Superior temporal gyrus (tissue), 1 donor: ENCODE results near the gene MSS51.

Experiments used
- DNase-seq: peaks from one replicate; pipeline ENCODE4 v3.0.0-alpha.2; 2016; ENCODE audit errors: extremely low spot score

MSS51 gene

DNA sequence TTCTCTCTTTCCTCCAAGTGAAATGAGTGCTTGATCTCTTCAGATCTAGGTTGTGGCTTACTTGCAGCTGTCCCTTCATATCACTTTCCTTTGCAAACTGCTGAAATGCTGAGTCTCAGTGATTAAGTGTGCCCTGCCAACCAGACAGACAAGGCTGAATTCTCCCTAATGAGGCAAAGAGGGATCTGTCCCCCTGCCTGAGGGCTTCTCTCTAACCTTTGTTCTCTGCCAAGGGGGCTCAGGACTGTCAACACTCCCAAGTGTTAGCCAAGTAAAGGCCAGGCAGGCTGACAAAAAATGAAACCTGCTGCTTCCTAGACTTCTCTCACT lies at the start of gene MSS51:
Gene MSS51, minus strand, starts transcription at position 24 of the 330 bp plus-strand sequence. CDS start 5,277 bp downstream, outside the sequence.
- no peak for DNase-seq

DNA sequence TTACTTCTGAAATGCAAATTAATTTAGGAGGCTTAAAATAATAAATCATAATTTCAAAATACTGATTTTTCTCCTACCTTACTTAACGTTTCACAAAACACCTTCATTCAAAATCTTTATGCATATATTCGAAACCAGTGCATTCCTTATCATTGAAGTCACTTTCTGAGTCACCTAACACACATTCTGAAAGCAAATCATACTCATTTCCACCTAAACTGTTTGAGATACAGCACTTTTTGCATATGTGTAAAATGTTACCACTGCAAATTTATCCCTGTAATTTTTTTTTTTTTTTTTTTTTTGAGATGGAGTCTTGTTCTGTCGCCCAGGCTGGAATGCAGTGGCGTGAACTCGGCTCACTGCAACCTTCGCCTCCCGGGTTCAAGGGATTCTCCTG lies 46.8 kb upstream of the MSS51 start:
- no peak for DNase-seq

DNA sequence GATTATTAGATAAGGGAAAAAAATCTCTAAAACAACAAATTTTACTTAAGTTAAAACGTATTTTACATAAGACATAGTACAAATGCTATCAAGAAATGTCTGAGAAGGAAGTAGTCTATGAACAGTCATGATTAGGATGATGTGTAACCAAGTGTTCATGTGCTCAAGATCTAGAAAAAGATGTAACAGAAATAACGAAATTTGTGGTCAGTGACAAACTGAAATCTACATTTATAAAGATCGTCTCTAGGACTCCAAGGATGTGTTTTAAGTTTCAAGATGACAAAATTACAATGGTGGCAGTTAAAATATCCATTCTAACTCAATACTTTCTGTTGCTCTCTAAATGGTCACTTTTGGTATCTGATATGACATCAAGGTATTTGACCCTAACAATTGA lies 45.3 kb upstream of the MSS51 start:
- DNase-seq, result no peak

DNA sequence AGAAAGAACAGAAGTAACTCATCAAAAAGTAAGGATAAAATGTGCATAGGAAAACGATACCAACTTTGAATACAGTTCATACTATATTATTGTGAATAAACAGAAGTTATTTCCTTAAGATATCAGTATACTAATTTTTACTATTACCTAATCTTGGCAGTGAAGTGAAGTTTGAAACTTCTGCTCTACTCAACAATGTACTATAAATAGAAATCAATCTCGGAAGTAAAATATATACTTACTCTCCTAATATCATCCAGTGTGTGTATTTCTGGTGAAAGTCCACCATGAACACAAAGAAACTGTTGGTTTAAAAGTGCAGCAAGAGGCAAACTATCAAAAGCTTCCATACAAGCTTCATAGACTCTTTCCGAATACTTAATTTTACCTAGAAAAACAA lies 37.9 kb upstream of the MSS51 start:
- DNase-seq, result no peak

DNA sequence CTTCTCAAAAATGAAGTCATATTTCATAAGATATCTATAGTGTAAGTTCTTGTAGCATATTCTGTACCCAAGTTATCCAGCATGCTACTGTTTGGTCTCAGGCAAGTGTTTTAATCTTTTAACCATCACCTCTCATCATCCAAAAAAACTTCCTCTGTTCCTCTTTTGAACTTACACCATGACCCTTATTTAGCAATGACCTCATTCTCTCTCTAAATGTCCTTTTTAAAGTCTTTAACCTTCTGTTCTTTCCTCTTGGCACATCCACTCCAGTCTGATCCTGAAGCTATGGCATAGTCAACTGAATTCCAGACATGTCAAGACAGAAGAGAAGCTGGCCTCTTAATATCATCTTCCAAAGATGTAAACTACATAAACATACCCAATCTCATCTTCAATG lies 36.2 kb upstream of the MSS51 start:
- no peak for DNase-seq

DNA sequence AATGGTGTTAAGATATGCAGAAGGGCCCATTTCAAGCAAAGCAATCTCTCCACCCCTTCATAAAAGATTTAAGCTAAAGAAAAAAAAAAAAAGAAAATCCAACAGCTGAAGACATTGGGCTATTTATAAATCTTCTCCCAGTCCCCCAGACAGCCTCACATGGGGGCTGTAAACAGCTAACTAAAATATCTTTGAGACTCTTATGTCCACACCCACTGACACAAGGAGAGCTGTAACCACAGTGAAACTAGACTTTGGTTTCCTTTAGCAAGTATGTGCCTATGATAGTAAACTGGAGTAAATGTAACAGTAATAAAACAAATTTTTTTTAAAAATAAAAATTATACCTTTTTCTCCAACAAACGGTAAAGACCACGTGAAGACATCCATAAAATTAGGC lies 33.8 kb upstream of the MSS51 start:
- DNase-seq, result no peak

DNA sequence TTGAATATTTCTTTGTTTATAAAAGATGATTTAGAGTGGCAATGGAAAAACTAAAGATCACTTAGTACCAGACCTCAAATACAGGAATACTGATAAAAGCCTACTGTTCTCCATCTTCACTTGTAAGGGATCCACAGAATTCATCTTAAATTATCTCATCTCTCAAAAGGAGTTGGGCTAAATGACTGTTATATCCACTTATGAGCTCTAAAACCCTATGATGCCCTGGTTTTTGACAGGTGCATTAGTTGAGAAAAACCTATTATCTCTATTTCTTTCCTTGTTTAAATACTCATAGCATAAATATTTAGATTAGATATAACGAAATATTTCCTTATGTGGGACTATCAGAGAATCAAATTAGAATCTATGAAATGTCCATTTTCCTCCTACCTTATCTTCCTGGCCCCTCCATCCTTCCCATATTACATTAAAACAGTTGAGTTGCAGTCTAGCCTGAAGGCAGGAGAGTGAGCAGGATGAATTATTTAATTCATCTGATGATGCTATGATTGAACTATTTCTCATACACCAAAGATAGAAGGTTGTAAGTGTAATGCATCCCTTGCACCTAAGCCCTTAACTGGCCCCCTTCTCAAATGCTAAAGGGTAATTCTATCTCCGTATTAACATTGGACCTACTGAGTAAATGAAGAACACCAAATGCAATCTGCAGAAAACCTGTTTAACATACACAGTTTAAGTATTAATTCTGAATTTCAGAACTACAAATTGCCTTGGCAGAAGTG lies 32.8 kb upstream of the MSS51 start:
- DNase-seq, result no peak

DNA sequence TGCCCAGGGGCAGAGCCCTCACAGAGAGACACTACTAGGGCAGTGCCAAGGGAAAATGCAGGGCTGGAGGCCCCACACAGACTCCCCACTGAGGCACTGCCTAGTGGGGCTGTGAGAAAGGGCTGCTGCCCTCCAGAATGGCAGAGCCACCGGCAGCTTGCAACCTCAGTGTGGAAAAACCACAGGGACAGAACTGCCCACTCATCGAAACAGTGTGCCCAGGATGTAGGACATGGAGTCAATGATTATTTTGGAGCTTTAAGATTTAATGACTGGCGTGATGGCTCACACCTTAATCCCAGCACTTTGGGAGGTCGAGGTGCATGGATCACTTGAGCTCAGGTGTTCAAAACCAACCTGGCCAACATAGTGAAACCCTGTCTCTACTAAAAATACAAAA lies 27.5 kb upstream of the MSS51 start:
- DNase-seq, result no peak

DNA sequence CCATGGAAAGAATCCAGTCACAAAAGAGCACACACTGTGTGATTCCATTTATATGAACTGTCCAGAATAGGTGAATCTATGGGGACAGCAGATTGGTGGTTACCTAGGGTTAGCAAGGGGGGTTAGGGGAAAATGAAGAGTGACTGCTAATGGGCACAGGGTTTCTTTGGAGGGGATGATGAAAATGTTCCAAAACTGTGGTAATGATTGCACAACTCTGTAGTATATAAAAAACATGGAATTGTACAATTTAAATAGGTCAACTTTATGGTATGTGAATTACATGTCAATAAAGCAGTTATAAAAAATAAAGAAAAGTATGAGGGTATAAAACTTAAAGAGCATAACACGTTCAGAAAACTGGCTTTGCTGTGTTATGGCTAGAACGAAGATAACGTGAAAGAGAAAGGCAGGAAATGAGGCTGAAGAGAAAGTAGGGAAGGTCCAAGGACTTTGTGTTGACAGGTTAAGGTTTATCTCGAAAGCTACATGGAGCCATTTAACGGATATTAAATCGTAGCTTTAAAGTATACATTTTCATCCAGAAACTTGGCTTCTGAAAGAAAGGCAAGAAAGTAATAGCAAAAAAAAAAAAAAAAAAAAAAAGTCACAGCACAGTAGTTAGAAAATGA lies 26.4 kb upstream of the MSS51 start:
- DNase-seq, result no peak

DNA sequence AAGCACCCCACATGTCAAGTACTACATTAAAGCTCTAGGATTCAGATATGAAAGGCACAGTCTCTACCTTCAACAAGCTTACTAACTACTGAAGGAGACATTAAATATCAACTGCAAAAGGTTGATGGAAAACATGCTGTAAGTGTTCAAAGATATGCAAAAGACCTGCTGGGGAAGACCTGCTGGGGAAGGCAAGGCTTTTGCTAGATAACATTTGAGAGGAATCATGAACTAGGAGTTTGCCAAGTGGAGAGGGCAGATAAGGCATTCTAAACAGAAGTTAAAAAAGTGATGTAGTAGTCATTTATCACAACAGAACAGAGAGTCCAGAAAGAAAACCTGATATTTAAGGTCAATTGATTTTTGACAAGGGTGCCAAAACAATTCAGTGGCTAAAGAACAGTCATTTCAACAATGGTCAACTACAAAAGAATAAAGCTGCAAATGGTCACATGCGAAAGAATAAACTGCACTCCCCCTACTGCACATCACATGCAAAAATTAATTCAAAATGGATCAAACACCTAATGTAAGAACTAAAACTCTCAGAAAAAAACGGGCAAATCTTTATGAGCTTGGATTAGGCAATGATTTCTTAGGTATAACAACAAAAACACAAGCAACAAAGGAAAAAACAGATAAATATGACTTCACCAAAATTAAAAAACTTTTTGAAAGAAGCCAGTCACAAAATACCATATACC lies 23.0 kb upstream of the MSS51 start:
- DNase-seq, result no peak

DNA sequence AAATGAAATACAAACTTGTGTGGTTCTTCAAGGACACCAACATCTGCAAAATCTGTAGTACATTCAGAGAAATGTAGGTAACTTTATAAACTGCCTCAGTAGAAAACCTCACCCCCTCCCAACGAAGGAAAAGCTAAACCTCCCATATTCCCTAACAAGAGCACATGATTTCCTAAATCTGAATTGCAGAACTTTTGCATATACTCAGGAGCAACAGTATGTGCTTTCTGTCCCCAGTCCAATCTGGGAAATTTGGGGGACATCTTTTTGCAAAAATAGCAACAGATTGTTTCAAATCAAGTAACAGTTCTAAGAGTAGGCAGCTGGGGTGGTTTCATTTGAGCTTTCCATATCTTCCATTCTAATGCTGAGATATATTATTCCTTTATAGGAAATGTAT lies 15.8 kb upstream of the MSS51 start:
- no peak for DNase-seq

DNA sequence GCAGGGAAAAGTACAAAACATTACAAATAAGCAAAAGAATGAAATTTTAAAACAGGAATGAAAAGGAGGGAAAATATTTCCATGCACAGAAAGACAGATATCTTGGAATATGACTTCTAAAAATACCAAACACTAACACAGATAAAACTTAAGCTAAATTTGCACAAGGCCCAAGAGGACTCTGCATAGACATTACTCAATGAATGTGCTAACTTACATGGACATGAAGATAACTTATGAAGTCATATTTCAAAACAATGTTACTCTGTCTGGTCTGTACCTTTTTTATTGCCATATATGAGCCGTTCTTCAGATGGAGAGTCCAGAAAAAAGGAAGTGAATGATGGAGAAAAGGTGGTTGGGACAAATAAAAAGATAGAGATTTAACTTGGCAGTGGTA lies 15.0 kb upstream of the MSS51 start:
- no peak for DNase-seq

DNA sequence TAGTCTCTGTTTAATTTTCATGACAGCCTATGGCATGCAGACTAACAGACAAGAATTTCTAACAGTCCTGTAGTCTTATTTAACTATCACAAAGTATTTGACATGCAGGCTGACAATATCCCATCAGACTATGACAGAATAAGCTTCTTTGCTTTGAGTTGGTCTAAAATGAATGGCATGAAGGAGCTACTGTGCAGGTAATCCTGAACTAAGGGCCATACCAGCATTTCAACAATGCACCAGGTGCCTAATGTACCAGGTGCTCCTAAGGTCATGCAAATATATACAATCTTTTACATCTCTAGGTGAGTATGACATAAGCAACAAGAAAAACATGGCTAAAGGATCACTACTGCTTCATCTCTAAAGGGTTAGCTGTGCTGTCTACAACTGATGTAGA lies 13.6 kb upstream of the MSS51 start:
- no peak for DNase-seq

DNA sequence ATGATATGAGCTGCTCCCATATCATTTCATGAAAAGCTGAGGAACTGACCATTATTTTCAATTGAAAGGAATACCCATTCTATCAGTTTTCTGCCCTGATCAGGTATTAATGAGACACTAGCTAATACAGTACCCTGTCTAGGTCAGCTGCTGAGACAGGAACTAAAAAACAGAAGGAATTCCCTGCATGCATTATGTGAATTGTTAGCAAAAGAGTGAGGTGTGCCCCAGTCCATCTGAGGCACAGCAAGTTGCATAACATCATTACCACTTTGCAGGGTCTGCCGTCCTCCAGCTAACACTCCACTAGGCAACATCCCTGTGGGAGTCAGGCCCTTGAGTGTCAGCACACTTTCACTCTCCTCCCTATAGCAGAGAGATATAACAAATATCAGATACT lies 11.1 kb upstream of the MSS51 start:
- no peak for DNase-seq

DNA sequence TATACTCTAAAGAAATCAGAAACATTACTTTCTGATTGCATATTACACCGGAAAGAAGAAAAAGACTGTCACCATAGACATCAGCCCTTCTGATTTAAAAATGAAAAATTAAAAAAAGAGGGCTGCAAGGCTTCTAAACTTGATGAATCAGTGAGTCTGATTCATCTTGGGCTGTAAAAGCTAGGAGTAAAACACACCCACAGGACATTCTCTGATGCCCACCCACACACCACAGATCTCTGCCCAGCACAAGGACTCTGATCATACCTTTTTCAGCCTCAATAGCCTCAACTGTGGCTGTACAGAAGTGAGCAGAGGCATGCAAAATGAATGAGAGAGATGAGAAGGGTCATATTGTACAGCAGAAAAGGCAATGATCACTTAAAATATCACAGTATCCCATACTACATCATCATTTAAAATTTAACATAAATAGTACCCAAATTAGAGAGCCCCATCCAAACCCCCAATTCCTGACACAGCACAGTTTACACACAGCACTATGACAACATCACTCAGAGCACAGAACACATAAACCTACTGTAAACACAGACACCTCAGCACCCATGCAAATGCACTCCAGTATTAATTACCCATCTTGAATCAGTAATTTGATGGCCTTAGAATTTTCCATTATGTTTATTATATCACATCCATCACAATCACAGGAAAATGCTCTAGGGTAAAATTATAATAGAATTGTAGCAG lies 6.4 kb upstream of the MSS51 start:
- DNase-seq, result peak; percentile 41

DNA sequence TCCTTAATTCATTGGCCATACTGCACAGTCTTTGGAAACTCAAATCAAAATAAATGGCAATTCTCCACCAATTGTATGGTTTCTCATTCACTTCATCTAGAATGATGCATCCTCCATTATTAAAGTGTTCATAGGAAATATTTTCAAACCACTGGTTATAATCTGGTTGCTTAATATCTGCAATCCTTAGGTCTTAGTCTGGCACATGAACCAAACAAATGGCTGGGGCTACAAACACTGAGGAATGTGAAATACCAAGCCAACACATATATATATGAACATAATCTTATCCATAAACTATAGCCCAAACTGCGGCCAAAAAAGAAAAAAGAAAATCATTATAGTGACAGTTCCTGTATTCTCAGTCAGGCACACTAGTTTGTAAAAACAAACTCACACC lies 5.7 kb upstream of the MSS51 start:
- DNase-seq, result no peak

DNA sequence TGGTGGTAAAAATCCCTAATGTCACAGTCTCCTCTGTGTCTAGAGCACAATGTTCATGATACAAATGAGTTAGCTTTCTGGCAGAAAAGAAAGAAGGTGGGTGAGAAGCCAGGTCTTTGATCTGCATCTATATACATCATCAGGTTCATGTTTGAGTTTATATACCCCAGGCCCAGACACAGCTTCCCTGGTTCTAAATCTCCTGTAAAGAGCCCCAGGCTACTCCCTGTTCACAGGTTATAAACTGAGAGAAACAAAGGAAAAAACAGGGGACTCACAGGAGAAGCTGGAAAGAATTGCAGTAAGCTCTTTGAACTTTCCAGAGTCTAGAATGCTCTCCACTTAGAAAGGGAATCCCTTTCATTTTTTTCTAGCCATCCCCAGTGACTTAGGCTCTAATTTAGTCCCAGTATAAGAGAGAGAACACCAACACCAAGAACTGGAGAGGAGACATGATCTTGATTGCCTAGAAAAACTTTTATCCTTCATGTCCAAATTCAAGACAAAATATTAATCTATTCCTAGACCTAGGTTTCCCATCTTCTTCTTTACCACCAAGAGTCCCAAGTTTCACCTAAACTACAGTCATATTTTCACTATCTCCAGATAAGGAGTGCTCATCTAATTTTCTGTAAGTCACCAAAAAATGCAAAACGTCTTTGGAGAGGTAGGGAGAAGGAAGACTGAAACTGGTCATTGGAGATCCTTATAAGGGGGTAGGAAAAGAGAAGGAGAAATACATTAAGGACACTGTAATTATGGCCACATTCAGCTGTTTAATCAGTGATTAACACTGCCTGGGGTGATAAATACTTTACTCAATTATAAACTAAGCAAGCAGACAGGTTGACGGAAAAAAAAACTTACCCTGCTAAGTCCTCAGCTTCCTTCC lies 469 bp downstream of the MSS51 start:
- DNase-seq, result no peak

DNA sequence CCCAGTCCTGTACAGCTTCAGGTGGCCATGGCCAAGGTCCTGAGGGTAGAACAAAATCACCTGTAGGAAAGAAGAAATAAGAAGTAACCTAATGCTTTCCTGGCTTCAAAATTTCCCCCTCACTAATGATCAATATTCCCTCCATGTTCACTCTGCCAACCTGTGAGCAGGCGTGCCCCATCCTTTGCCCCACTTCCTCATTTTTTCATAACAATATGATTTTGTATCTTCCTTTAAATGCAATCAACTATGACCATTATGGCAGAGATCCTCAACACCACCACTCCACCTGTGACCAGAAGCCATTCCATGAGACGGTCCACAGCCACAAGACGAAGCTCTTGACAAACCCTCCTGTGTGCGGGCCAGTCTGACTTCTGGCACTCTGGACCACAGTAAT lies 7.0 kb downstream of the MSS51 start:
- no peak for DNase-seq

DNA sequence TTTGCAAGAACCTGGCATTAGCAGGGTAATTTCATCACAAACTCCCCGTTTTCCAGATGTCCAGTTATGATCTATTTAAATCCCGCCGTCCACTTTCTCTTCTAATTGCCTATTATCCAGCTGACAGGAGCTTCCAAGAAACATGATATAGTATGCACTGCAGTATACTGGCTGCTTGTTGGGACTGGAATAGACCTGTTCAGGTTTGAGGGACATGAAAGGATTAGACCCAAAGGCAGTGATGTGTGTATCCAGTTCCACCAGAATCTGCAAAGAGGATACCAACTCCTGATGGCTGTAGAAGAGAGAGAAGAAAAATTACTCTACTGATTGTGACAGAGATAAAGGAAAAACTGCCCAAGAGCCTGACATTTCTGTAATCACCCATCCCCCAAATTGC lies 8.9 kb downstream of the MSS51 start:
- DNase-seq, result no peak

DNA sequence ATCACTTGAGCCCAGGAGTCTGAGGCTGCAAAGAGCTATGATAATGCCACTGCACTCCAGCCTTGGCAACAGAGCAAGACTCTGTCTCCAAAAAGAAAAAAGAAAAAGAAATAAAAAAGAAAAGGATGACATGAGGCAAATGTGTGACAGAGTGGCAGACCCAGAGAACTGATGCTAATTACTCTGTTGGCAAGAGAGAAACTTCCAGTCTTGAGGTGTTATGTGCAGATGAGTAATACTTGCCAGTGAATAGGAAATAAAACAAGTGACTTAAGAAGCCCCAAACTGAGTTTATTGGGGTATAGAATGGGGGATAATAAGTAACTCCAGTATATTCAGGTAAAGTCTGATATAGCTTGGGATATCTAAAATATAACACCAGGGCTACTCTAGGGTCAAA lies 10.1 kb downstream of the MSS51 start:
- DNase-seq, result no peak

DNA sequence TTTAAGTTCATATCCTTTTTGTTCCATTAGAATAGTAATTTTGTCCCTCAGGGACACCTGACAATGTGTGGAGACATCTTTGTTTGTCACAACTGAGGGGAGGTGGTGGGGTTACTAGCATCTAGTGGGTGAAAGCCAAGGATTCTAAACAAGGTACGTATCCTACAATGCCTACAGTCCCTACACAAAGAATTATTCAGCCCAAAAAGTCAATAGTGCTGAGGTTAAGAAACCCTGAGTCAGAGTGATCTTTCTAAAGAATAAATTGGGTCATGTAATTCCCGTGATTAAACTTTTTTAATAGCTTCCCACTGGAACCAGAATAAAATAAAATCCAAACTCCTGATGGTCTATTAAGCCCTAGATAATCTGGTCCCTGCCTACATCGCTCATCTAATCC lies 16.8 kb downstream of the MSS51 start:
- DNase-seq, result no peak
